NCI-H1092 (cell line): Measurements from ENCODE around the gene GALNT10.

ENCODE experiments used
- DNase-seq: peaks from one replicate; lab custom pipeline; 2025; lab: John Stamatoyannopoulos, UW

Gene GALNT10

DNA sequence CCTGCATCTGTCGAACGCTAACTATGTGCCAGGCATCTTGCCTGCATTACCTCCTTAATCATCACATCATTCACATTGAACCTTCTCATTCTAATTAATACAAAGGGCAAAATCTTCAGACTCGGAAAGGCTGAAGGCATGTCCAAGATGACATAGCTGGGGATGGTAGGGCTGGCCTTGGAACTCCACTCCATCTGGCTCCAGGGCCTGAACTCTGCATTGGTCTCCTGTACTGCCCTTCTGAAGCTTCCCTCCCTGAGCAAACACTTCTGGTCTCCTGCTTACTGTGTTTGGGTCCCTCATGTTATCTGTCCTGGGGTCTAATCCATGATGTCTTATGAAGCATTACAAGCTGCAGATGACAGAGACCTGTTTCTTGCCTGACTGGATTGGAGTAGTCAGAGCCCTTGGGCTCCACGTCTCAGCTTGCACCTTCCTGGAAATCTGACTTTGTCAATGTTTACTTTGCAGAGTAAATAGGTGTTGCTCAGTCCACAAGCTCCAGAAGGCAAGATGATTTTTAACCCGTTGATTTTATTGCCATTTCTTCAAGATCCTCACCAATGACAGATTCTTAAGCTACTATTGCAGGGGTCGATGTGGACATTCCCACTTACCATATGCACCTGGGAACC is 106.1 kb downstream of the GALNT10 start:
- no peak for DNase-seq

DNA sequence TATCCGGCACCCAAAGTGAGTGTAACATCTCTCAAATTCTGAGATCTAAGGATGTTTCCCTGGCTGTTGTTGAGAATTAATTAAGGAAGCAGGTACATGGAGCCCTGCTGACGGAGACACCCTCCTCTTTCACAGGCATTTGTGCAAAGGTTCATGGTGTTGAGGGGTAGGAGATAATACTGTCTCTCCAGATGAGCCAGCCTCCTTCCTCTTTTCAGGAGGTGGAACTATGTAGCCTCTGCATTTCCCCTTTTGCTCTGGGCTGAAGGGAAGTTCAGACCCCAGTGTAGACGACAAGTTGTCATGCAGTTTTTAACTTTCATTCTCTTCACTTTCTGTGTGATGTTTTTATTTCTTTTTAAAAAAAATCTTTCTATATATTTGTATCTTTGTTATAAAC is 107.5 kb downstream of the GALNT10 start:
- no peak for DNase-seq

DNA sequence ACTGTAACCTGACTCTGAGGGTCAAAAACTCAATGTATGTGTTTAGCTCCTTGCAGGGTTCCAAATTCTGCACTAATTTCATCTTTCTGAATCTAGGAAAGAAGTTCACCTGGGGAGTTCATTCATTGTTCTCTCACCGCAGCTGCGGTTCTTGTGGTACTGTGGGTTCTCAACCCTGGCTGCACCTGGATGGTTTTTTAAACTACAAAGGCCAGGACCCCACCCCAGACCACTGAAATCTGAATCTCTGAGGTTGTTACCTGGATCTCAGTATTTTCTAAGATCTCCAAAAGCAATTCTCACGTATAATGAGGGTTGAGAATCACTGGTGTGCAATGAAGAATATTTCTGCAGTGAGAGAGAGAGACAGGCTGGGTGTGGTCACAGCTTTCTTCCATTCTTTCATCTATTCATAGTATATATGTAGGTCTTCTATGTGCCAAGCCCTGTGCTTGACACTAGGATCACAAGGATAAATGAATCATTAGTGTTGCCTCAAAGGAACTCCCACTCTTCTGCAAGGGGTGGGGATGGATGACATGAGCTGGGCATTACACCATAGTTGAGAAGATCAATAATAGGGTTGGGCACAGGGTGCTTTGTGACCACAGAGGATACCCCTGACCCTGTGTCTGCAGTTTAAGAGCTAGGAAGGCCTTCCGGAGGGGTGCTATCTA is 109.8 kb downstream of the GALNT10 start:
- no peak for DNase-seq

DNA sequence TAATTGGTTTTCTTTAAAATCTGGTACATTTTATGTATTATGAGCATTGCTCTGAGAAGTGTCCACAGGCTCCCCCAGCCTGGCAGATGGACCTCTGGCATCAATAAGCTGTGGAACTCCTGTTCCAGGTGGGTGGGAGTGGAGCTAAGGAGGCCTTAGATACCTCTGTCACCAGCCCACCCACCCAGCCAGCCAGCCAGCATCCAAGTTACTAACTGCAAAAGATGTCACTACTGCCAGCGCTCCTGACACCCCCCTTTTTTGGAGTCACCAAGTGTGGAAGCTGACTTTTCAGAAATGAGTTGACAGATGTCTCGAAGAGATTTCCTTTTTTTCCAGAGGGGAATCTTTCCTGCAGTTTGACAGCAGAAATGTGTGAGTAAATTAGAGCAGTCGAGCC is 111.2 kb downstream of the GALNT10 start:
- no peak for DNase-seq

DNA sequence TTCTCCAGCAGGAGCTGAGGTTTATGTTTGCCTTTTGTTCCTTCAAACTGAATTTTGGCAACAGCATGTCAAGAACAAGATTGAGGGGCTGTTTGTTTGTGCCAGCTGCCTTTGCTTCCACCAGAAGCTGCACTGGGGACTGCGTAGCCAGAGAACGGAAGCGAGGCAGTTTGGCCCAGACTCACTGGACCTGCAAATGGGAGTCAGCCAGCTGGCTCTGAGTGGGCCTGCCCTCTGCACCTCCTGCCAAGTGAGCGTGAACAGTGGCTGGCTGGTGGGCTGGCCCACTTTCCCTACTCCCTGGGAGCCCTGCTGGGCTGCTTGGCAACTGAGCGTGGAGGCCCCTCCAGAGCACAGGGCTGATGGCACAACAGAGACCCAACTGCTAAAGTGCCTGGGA is 111.6 kb downstream of the GALNT10 start:
- peak; percentile 86 for DNase-seq

DNA sequence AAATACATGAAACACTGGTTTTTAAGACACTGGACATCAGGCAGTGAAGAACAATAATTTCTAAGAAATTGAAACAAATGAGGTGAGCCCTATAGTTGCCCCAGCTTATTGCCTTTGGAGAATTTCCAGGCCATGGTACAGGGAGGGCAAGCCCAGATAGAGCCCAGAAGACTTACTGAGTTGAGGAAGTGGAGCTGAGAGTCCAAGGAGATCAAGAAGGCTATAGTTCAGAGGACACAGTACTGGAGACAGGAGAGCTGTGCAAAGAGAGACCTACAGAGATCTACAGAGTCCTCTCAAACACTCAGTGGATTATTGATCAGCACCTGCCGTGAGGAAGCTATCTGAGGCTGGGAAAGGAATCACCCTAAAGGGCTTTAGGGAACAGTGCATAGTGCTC is 112.6 kb downstream of the GALNT10 start:
- DNase-seq: no peak

DNA sequence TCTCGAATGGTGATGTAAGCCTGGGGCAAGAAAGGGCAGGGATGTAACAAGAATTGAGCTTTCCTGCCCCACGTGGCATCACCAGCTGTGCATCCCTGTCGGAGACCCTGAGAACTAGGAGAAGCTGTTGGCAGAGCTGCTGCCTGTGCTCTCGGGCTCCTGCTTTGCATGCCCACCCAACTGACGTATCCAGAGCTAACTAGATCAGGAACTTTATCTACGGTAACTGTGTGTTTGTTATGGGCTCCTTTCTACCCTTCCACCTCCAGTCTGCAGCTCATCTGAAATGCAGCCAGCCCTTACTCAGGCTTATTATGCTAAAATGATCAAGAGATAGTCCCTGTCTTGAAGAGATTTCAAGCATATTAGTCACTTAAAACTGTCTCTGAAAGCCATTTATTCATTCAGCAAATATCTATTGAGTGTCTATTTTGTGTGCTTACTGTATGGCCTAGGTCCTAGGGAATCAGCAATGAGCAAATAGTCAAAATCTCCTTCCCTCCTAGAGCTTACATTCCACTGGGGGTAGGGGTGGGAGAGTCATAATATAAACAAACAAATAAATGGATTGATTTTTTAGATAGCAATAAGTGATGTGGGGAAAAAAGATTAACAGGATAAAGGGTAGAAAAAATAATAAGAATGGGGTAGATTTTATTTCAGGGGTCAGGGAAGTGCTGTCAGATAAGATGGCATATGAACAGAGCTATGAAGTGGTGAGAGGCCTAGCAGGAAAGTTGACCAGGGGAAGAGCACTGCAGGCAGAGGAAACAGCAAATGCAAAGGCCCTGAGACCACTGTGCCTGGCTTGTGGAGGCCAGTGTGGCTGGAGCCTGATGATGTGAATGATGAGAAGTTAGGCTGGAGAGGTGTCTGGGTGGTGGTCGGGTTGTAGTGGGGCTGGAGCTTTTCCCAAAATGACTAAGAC is 118.2 kb downstream of the GALNT10 start:
- no peak for DNase-seq

DNA sequence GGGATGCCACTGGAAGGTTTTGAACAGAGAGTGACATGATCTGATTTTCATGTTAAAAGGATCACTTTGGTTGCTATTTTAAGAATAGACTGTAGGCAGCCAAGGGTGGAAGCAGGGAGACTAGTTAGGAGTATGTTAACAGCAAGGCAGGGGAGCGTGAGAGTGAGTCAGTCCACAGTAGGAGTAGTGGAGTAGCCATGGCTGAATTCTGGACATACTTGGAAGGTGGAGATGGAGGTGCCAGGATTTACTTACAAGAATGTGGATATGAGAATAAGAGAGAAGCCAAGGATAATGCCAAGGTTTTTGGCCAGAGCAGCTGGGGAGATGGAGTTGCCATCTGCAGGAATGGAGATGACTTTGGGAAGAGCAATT is 118.8 kb downstream of the GALNT10 start:
- DNase-seq: no peak

DNA sequence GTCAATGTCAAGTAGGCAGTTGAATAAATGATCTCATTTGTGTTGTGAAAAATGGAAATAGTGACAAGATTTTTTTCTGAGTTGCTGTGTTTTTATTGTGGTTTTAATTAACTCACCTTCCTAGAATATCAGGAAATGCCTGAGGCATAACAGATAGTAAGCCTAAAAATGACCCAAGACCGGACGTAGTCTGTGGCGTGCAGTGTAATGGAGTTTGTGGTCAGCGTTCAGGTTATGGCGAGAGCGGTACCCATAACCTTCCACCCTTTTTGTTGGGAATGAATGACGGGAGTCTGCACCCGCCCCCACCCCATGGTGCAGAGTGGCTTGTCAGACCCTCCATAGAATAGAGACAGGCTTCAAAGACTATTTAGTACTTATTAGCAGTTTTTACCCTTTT is 119.3 kb downstream of the GALNT10 start:
- DNase-seq: no peak

DNA sequence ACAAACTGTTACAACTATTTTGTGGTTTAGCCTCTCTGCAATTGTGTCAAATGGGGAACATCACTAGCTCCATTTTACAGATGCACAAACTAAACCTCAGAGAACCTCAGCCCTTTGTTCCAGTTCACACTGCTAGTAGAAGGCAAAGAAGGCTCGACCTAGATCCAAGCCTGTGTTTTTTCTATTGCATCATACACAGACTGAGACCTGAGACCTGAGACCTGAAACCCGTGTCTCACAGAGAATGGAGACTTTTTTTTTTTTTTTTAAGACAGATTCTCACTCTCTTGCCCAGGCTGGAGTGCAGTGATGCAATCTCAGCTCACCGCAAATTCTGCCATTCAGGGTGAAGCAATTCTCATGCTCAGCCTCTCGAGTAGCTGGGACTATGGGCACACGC is 120.8 kb downstream of the GALNT10 start:
- no peak for DNase-seq

DNA sequence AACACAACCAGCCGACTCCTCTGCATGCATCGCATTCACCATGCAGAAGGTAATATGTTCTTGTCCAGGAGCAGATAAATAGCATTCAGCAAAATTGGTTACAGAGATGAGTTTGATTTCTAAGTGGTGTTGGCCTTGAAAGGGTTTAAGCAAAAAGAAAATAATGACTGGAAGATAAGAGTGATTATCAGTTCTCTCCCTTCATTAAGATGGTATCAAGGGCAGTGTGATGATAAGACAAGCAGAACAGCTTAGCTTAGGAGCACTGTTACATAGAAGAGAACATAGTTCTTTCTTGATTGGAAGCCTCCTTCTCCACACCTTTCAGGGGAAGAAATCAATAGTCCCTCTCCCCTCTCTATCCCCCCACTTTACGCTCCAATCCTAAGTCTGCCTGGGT is 121.5 kb downstream of the GALNT10 start:
- no peak for DNase-seq

DNA sequence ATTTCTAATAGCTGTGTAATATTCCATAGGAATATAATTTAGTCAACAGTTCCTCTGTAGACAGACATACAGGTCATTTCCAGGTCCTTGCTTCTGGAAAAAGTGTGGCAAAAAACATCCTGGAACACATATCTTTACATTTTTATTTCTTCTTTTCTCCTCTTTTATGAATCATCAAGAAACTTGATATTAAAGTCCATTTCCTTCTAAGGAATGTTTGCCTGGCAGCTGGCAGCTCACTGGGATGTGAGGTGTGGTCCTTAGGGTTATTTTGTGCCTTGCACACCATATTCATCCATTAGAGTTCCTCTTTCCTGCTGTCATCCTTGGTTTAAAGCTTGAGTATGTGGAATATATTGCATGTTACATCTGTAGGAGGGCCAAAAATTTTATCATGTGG is 122.0 kb downstream of the GALNT10 start:
- no peak for DNase-seq

DNA sequence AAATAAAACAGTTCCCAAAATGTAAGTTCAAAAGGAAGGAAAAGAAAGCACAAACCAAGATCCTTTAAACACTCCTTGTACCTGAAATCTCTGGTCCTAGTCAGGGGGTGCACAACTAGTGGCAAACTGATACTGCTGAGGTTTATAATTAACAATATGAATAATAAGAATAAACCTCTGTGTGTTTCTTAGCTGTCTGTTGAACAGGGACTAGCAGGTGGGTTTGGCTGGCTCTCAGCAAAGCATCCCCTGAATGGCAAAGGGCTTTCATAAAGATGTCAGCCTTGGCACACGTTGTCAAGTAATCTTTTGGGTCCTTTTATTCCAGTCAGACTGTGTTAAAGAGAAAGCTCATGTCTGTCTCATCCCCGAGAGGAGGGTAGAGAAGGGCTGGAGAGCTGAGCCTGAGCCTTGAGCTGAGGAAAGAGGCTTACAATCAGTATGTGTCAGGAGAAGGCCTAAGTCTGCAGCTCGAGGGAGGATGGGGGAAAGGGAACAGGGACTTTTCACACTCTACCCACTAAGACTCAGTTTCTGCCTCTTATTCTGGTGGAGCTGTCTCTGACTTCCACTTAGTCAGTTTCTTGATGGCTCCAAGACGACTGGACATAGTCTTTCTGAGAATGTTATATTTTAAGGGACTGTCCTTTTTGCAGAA is 123.0 kb downstream of the GALNT10 start:
- no peak for DNase-seq

DNA sequence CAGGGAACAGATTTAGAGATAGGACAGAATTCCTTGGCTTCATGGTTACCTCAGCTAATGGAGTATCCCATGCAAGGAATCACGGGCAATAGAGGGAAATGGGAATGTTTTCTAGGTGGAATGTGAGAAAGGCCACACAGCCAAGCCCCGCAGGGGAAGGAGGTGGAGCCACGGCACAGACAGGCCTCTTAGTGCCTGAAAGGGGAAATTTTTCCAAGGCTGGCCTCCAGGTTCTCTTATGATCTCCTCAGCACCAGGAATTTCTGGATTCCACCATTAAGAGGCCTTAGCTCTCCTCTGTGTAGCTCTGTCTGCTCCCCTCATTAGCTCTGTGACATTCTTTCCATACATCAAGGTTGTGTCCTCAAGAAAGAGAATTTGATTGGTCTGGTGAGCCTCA is 124.7 kb downstream of the GALNT10 start:
- DNase-seq: no peak

DNA sequence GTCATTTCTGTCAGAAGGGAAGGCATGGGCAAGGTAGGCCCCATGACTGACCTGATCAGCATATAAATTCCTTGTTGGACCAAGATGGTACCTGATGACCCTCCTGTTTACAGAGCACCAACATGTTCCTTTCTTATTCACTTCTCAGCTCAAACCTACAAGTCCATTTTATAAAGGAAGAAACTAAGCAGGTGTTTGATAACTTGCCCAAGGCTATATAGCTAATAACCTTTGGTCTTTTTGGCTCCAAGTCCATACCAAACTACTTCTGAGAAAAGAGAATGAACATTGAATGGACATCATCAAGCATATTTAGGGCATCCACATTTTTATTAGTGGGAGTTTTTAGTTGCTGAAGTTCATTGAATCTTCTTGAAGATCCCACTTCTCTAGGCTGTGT is 125.2 kb downstream of the GALNT10 start:
- no peak for DNase-seq

DNA sequence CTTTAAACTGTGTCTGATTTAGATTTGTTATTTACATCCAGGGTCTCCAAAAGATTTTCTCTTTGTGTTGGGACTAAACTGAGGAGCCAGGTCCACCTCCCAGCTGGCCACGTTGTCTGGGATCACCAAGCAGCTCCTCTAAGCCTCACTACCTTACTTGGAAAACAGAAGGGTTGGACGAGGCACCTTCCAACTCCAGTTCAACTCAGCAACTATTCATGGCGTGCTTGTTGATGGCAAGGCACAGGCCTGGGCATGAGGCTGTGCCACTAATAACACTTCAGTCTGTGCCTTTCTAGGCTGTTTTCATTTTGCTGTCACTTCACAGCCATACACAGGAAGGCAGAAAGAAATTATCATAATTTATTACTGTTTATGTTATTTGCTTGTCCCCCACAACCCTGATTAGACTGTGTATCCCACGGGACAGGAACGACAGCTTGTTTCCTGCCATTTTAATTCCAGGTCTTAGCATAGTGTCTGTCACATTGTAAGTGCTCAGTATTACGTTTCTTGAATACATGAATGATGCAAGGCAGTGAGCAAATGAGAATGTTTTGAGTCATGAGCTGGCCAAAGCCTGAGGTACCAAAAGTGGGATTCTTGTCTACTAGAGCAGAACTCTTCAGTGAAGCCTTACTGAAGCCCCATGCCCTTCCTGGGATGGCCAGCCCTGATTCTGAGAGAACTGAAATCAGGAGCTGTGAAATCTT is 125.8 kb downstream of the GALNT10 start:
- DNase-seq: no peak

DNA sequence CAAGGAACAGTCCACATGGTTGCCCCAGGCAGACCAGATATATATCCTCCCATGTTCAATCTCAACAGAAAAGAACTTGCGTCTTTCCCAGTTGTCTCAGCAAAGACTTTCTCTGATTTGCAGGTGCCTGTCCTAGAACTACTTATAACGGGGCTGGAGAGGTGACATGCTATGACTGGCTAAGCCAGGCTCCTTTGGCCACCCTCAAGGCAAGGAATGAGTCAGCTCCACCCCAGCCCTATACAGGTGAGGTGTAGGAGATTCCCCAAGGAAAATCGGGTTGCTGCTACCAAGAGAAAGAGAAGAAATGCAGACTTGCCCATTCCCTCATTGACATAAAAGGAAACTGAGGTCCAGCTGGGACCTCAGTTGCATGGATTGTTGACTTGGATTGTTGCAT is 127.4 kb downstream of the GALNT10 start:
- DNase-seq: no peak

DNA sequence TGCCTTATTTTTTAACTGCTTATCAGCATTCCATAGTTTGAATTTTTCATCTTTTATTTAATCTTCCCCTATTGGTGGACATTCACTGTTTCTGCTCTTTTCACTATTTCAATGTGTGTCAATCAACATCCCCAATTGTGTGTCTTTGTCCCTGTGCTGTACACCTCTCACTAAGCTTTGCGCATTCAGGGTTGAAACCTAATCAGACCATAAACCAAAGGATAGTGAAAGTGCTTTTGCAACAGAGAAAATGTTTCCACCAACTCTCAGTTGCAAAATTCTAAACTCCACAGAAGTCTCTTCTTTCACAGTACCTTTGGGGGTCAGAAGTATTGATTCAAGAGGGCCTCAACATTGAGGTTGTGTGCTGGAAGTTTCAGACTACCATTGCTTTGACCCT is 128.2 kb downstream of the GALNT10 start:
- DNase-seq: no peak

DNA sequence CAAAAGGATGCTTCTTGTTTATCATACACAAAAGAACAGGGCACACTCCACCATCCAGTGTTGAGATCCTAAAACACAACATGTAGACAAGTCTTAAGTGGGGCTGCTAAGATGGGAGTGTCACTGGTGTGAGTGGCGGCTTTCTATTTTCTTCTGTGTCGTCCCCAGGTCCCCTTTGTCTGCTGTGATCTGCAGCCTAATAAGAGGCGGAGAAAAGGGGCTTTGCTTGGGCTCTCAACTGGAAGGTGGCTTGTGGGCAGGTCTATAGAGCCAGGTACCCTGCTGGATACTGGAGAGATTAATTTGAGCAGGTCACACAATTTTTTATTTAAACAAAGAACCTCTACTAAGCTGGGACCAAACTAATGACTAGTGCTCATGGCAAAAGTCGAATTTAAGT is 129.2 kb downstream of the GALNT10 start:
- no peak for DNase-seq

DNA sequence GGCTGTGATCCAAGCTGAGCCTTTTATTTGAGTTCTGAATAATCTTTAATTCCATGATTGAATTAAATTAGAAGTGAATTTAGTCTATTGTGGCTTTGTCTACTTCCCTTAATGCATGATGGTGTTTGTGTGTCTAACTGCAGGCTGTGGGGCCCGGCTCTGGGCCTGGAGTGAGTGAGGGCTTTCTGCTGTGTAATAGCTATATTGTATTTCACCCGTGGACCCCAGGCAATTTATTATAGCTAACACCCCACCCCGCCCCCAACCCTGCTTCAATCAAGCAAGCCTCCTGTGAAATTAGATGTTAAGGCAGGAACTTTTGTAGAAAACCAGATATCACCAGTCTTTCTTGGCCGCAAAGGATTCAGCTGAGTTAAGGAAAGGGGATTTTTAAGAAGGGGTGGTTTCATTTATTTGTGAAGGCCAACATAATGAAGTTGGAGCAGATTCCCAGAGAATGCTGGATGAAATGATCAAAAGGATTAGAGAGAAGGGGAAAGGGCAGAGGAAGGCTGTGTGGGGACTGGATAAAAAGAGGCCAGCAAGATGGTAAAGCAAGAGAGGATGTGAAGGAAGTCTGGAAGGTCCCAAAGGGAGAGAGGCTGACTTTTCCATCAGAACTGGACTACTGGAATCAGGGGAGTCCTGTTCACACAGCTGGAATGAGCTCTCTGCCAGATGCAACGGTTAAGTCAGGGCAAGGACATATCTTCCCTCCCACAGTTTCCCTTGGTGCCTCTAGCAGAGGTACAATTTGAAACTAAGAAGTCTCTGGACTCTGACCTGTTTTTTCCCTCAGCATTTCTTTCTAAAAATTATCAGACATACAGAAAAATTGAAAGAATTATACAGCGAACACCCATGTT is 129.9 kb downstream of the GALNT10 start:
- no peak for DNase-seq

DNA sequence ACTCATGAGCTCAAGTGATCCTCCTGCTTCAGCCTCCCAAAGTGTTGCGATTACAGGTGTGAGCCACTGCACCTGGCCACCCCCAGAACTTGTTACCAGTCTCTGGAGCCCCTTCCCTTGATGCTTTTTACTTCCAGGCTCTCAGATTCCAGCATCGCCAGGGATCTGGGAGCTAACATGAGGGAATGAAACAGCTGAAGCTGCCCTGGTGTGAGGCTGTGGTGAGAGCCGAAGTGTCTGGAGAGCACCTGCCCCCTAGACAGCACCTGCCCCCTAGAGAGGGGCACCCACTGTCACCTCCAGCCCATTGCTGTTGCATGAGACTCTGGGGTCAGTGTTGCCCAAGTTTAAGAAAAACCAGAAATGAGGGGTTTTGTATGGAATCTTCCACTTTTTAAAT is 131.0 kb downstream of the GALNT10 start:
- no peak for DNase-seq
